Endodermal cell (in vitro differentiated cells): Measurements from ENCODE around the gene ZC3H4. TPM values are rescaled to one million over a fixed set of nuclear protein-coding genes. Genes with fewer than 3 reads are reported as not detected.
"Not testable (repeated sequence)": the region's sequence is repeated elsewhere in the genome, so short reads cannot be mapped to it uniquely, and the experiment has no call there.

ENCODE experiments used
- DNase-seq: peaks from one replicate; pipeline ENCODE4 v3.0.0-alpha.2; 2017
- H3K27ac ChIP-seq: 2 replicates; pipeline ENCODE4 v1.5.1; 2013; ENCODE audit warnings: mild to moderate bottlenecking, low read depth, low read length, moderate library complexity
- H3K27me3 ChIP-seq: 2 replicates; pipeline ENCODE4 v1.6.1; 2013; ENCODE audit warnings: mild to moderate bottlenecking, low read length, moderate library complexity; ENCODE audit not compliant: insufficient read depth, control insufficient read depth, poor library complexity, severe bottlenecking
- H3K36me3 ChIP-seq: 2 replicates; pipeline ENCODE4 v1.7.0; 2013; ENCODE audit warnings: mild to moderate bottlenecking, low read length, moderate library complexity; ENCODE audit not compliant: control insufficient read depth, insufficient read depth
- H3K4me1 ChIP-seq: one replicate; pipeline ENCODE4 v1.7.0; 2013; ENCODE audit warnings: low read length; ENCODE audit not compliant: control insufficient read depth, insufficient read depth
- H3K4me3 ChIP-seq: 2 replicates; pipeline ENCODE4 v1.5.1; 2013; ENCODE audit warnings: mild to moderate bottlenecking, low read length, moderate library complexity
- H3K9ac ChIP-seq: 2 replicates; pipeline ENCODE4 v1.6.1; 2013; ENCODE audit warnings: mild to moderate bottlenecking, low read length, moderate library complexity; ENCODE audit not compliant: poor library complexity, severe bottlenecking; ENCODE audit errors: extremely low read depth
- H3K9me3 ChIP-seq: 2 replicates; pipeline ENCODE4 v1.6.1; 2013; ENCODE audit warnings: mild to moderate bottlenecking, low read length, moderate library complexity; ENCODE audit not compliant: control insufficient read depth
- H3K27ac Mint-ChIP-seq: 2 replicates; pipeline ENCODE4 v1.8.0; 2020; ENCODE audit warnings: mixed read lengths
- H3K27me3 Mint-ChIP-seq: 2 replicates; pipeline ENCODE4 v1.8.0; 2021; ENCODE audit warnings: mild to moderate bottlenecking, mixed read lengths; ENCODE audit not compliant: insufficient read depth
- H3K36me3 Mint-ChIP-seq: 2 replicates; pipeline ENCODE4 v1.8.0; 2020; ENCODE audit warnings: low read depth, mixed read lengths
- H3K4me1 Mint-ChIP-seq: 2 replicates; pipeline ENCODE4 v1.8.0; 2020; ENCODE audit warnings: mixed read lengths
- H3K4me3 Mint-ChIP-seq: 2 replicates; pipeline ENCODE4 v1.8.0; 2020; ENCODE audit warnings: mild to moderate bottlenecking, moderate library complexity, mixed read lengths
- H3K9me3 Mint-ChIP-seq: 2 replicates; pipeline ENCODE4 v1.8.0; 2020; ENCODE audit warnings: mild to moderate bottlenecking, mixed read lengths
- CTCF ChIP-seq: fragments of 200-600 bp; sonication (generic); conservative IDR thresholded peaks from 2 replicates; pipeline ENCODE4 v1.5.0; 2021; ENCODE audit warnings: antibody characterized with exemption, mild to moderate bottlenecking
- WGBS, 2 experiments: methylation state at CpG; one replicate each; pipeline versions ENCODE4 v1.1.5 to v1.1.7; 2013; ENCODE audit warnings: missing lambda C conversion rate in 2 of 2, mixed read lengths in 1 of 2; ENCODE audit not compliant: insufficient coverage in 1 of 2, insufficient read length in 1 of 2; 5-methylcytosine and 5-hydroxymethylcytosine counted together
- total RNA-seq, 2 donors: library from RNA; stranded (reverse); fragmentation: NEBNext Ultra II Directional in 1 of 2; extraction: Animal tissue kit (Norgen Biotek cat#: 25700) in 1 of 2; gene quantifications; 2 replicates in 1 of 2; 3 replicates in 1 of 2; pipeline ENCODE4 v1.2.1, GENCODE V29; 2021

ZC3H4 gene
- total RNA-seq, 2 donors from 2014 or later = 64.9 to 82.5 TPM

GRCh38 chr19:47105874-47106273 is 7.7 kb downstream of the ZC3H4 start:
- H3K9ac ChIP-seq = no peak overlapping the region
- H3K4me3 Mint-ChIP-seq = no peak overlapping the region

DNA sequence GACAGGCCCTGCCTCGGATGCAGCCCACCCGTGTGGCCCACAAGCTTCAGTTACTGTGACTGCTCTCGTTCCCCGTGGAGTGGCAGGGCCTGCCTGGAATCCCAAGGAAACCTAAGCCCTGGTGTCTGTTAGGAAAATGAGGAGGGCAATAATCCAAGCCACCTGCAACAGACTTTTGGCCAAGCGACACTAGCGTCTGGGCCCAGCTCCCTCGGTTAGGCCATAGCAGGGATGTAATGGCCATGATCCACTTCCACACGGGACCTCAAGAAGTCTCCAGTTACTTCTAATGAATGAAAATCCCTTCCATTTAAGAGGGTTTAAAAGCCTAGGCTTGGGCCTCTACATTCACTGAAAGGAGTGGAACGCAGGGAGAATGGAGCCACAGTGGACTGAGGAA is 8.9 kb downstream of the ZC3H4 start:
- peaks cover 2% of the 10 kb centered on the region for H3K4me1 ChIP-seq
- H3K4me3 Mint-ChIP-seq = no peak overlapping the region
- peaks cover 33% of the 10 kb centered on the region for H3K36me3 Mint-ChIP-seq
- H3K4me3 ChIP-seq = no peak overlapping the region
- no peak for TF ChIP-seq CTCF
- H3K9me3 ChIP-seq = no peaks in the 10 kb centered on the region
- H3K27me3 Mint-ChIP-seq = no peaks in the 10 kb centered on the region
- no peaks in the 10 kb centered on the region for H3K9me3 Mint-ChIP-seq
- H3K27me3 ChIP-seq = no peaks in the 10 kb centered on the region
- peaks cover 20% of the 10 kb centered on the region for H3K36me3 ChIP-seq
- 95 to 97% methylated on average over 9 of the region's 9 CpGs for WGBS, 2 experiments
- no peak overlapping the region for H3K9ac ChIP-seq
- H3K27ac ChIP-seq = no peak overlapping the region
- H3K27ac Mint-ChIP-seq = no peak overlapping the region
- DNase-seq = no peak
- H3K4me1 Mint-ChIP-seq = peaks cover 38% of the 10 kb centered on the region

More at GRCh38 chr19:47105874-47106273, 7.7 kb downstream of the ZC3H4 start:
- no peak overlapping the region for H3K27ac ChIP-seq
- TF ChIP-seq CTCF = no peak
- no peaks in the 10 kb centered on the region for H3K27me3 Mint-ChIP-seq
- H3K4me3 ChIP-seq = no peak overlapping the region
- H3K27ac Mint-ChIP-seq = no peak overlapping the region
- no peaks in the 10 kb centered on the region for H3K9me3 Mint-ChIP-seq
- peaks cover 43% of the 10 kb centered on the region for H3K4me1 Mint-ChIP-seq
- DNase-seq = no peak
- H3K9me3 ChIP-seq = no peaks in the 10 kb centered on the region
- peaks cover 2% of the 10 kb centered on the region for H3K4me1 ChIP-seq
- H3K27me3 ChIP-seq = no peaks in the 10 kb centered on the region
- H3K36me3 ChIP-seq = peaks cover 25% of the 10 kb centered on the region
- H3K36me3 Mint-ChIP-seq = peaks cover 39% of the 10 kb centered on the region
- 50 to 75% methylated on average over 1 to 2 of the region's 2 CpGs for whole genome bisulfite sequencing, 2 experiments

DNA sequence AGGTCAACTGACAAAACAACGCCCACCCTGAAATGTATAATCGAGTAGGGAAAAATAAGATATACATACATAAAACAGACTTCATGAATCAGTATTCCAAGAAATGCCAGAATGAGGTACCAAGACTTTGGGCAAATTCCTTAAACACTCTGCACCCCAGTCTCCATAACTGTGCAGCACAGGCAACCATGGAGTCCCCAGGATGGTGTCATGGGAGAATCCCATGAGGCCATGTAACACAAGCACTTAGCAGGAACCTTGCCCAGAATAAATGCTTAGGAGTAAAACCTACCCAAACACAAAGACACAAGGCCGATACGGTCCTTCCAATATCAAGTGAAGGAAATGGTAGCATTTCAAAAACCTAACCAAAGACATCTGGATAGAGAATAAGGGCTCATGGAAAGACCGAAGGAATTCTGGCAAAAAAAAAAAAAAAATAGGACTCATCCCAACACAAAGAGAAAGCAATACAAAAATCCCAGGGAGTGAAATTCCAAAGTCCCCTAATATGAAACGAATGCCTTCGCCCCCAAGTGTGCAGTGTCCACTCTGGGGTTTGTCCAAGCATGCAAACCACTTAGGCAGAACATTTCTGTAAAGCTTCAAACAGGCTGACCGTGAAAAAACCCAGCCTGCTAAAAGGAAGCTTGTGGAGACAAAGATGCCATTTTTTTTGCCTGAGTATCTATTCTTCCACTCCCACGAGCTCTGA is 11.1 kb downstream of the ZC3H4 start:
- H3K4me3 Mint-ChIP-seq = no peak overlapping the region
- peaks cover 22% of the 10 kb centered on the region for H3K4me1 Mint-ChIP-seq
- H3K27ac ChIP-seq = no peak overlapping the region
- H3K4me3 ChIP-seq = no peak overlapping the region
- peaks cover 32% of the 10 kb centered on the region for H3K36me3 Mint-ChIP-seq
- peaks cover 16% of the 10 kb centered on the region for H3K36me3 ChIP-seq
- peak overlapping the region; percentile 46 for H3K27ac Mint-ChIP-seq
- no peak for TF ChIP-seq CTCF
- H3K4me1 ChIP-seq = no peaks in the 10 kb centered on the region
- no peak overlapping the region for H3K9ac ChIP-seq
- no peaks in the 10 kb centered on the region for H3K27me3 Mint-ChIP-seq
- no peak for DNase-seq
- no peaks in the 10 kb centered on the region for H3K9me3 ChIP-seq
- no peaks in the 10 kb centered on the region for H3K9me3 Mint-ChIP-seq
- H3K27me3 ChIP-seq = no peaks in the 10 kb centered on the region
- 91% methylated on average over 7 to 9 of the region's 9 CpGs for WGBS, 2 experiments

- H3K4me1 ChIP-seq, H3K27ac ChIP-seq, H3K9ac ChIP-seq, H3K27me3 ChIP-seq, H3K9me3 Mint-ChIP-seq, H3K4me3 ChIP-seq, DNase-seq, H3K27me3 Mint-ChIP-seq, H3K4me3 Mint-ChIP-seq, H3K27ac Mint-ChIP-seq, H3K9me3 ChIP-seq: not testable (repeated sequence)
- 94 to 98% methylated on average over 4 of the region's 4 CpGs for WGBS, 2 experiments
- H3K36me3 ChIP-seq = peaks cover 25% of the 10 kb centered on the region
- Mint-ChIP-seq H3K36me3 (peaks cover 32% of the 10 kb centered on the region), H3K4me1 (peaks cover 17% of the 10 kb centered on the region)
Measured at GRCh38 chr19:47101116-47101515, 12.5 kb downstream of the ZC3H4 start.
